ENCODE measurements around the gene STEAP1B.
"Not testable (repeated sequence)": the region's sequence is repeated elsewhere in the genome, so short reads cannot be mapped to it uniquely, and the experiment has no call there.

Gene STEAP1B

DNA sequence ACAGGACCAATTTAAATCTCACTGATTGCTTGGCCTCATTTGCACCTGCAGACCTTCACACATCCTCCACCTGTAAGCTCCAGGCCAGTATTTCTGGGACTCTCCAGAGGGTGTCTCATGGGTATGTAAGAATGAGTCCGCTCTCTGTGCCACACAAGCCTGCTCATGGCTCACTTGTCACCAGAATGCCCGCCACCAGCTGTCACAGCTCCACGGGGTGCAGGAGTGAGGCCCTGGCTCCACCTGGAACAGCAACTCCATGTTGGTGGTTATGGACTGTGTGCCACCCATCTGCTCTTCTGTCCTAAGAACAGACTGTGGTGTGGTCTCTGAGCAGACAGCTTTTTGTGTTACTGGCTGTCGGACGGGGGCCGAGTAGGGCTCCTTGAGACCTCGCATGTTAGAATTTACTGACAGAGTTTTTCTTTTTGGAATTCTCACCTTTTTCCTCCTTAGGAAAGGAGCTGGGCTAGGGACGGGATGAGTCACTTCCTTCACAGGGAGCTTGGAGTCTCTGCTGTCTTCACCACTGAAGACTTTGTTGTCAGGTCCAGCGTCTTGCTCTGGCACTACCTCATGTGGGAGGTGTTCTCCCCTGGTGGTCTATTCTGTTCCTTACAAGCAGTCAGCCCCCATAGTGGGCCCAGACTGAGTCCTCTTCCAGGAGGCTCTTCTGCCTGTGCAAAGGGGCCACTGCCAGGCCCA lies 6.5 kb upstream of the STEAP1B start:
- in situ Hi-C loops (cut with HindIII; ENCODE audit: low pct_unique_long_range_greater_than_20kb, low sequenced_read_pairs); DNase-seq (ENCODE audit: low read depth in 1 of 2, low spot score in 1 of 2): not testable (repeated sequence)

DNA sequence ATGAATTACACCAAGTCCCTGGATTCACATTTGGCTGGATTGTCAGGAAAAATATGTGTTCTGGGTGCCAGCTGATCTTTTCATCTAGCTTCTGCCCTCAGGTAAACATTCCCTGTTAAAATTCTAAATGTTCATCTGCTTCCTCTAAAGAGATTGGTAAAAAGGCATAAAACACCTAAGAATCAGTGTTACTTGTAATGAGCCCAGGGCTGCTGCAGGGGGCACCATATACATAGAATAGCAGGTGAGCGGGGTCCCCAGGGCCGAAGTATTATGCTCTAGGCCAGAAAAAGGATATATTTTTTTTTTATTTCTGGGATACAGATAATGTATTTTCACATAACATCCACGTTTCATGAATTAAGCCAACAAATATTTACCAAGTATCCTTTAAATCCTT lies 4.5 kb upstream of the STEAP1B start:
- DNase-seq (ENCODE audit: low read depth in 1 of 2, low spot score in 1 of 2); in situ Hi-C loops (cut with HindIII; ENCODE audit: low pct_unique_long_range_greater_than_20kb, low sequenced_read_pairs): not testable (repeated sequence)

DNA sequence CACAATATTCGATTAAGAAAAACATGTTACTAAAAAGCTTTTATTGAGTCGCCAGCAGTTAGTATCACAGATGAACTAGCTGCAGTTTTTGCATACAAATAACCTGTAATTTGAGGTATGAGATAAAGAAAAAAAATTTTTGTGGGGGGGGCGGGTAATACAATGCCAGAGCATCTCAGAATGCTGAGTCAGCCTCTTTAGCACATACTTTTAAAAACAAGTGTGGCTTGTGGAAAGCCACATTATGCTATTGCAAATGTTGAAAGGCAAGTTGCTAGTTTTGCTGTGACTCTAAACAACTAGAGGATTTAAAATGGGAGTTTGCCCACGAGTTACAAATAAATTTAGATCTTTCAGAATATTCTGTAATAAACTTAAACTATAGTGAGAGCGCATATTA lies 2.1 kb upstream of the STEAP1B start:
- DNase-seq (ENCODE audit: low read depth in 1 of 2, low spot score in 1 of 2); in situ Hi-C loops (cut with HindIII; ENCODE audit: low pct_unique_long_range_greater_than_20kb, low sequenced_read_pairs): not testable (repeated sequence)

DNA sequence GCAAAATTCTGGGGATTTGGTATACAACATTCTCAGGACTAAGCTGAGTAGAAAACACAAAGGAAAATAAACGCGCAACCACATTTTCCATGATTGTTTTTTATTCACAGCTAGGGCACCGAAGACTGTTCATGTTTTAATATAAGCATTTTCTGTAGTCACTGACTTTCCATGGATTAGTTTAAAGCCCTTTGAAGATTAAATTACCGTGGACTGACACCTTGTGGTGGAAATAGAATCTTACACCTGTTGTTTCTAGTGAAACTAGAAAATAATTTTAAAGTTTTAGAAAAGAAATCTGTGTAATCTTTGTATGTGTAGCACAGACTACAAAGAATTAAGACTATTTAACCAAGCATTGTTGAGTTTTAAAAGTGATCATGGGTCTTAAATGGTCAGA lies 1.3 kb upstream of the STEAP1B start:
- peak in 1 of 2 experiments; percentile 63 for DNase-seq (ENCODE audit: low read depth in 1 of 2, low spot score in 1 of 2)
- in situ Hi-C loops (cut with HindIII; ENCODE audit: low pct_unique_long_range_greater_than_20kb, low sequenced_read_pairs), result not testable (repeated sequence)

DNA sequence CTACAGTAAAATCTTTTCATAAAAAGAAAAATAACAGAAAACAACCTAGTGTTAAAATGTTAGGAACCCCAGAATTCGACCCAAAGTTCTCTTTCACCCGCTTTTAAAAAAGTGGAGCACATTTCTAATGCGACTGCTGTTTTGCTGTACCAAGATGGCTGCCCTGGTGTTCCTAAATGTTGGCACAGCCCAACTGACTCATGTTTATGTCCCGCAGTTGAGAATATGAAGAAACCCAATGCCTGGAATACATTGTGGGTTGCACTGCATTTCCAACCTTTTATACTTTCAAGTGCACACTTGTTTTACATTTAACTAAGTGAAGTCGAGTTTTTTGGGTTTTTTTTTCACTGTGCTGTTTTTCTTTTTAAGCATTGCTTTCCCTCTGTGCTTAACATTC lies 944 bp downstream of the STEAP1B start:
- no peak for DNase-seq (ENCODE audit: low read depth in 1 of 2, low spot score in 1 of 2)
- TF ChIP-seq JUND (IDR thresholded peaks at IDR 0.05; ENCODE audit: low read depth), result no peak
- in situ Hi-C loops (cut with HindIII; ENCODE audit: low pct_unique_long_range_greater_than_20kb, low sequenced_read_pairs), result no loop called here

- DNase-seq (ENCODE audit: low read depth in 1 of 2, low spot score in 1 of 2); in situ Hi-C loops (cut with HindIII; ENCODE audit: low pct_unique_long_range_greater_than_20kb, low sequenced_read_pairs): not testable (repeated sequence)
These were observed 3.1 kb downstream of the STEAP1B start for GRCh38 chr7:22496912-22497311.

GRCh38 chr7:22496296-22496888 lies 3.6 kb downstream of the STEAP1B start:
- in situ Hi-C loops (cut with HindIII; ENCODE audit: low pct_unique_long_range_greater_than_20kb, low sequenced_read_pairs), result not testable (repeated sequence)
- peak in 1 of 2 experiments; percentile 22 for DNase-seq (ENCODE audit: low read depth in 1 of 2, low spot score in 1 of 2)

DNA sequence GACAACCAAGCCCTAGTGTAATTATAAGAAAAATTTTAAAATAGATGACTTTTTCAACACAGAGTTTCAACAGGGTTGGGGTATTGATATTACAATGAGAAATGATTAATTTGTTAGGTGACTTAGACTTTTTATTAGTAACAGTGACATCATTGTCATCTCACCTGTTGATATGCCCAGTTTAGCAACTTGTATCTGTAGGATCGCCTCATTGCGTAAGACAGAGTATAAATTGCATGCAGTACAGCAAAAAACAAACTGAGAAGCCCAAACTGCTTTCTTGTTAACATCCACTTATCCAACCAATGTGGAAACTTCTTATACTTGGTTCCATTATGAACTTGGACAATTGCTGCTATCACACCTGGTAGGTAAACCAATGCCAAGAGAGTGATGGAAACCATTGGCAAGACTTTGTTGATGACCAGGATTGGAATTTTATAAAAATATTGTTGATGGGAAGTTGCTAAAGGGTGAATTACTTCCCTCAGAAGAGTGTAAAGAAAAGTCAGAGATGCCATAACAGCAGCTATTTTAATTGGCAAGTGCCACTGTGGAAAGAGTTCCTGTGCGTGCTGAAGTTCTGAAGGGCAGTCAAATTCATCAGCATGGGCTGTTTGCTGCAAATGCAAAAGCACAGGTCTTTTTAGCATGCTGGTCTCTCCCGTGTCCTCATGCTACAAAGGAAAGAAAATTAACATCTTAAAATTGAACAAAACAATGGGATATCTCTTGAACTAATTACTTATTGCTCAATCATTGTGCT lies 6.6 kb downstream of the STEAP1B start:
- DNase-seq (ENCODE audit: low read depth in 1 of 2, low spot score in 1 of 2); in situ Hi-C loops (cut with HindIII; ENCODE audit: low pct_unique_long_range_greater_than_20kb, low sequenced_read_pairs): not testable (repeated sequence)

DNA sequence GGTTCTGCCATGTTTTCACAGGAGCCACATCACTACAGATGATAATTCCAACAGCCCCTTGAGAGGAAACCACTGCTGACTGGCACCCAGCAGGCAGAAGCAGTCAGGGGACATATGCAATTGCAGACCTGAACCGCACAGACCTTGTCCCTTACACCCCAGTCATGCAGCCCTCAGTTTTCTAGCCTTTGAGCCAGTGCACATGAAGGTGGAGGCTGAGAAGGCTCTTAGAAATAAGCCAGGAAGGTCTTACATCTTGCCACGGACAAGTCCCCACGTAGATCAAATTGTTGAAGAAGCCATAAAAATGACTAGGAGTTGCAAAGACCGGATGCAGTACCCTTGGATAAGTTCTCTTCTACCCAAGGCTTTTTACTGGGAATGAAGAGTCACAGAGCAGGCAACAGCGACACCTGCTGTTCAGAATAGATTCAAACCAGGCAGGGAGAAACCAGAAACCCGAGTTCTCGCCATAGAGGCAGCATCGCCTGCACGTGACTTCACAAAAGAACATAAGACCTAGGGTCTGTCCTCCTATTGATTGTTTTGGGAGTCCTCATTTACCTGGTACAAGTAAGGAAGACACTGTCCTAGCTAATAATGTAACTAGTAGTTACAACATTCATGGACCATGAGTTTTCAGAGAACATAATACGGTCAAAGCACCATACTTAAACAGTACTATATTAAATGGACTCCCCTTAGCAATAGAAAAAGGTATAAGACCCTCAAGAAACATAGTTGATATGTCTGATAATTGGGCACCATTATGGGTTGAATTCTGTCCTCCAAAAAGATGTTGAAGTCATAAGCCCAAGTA lies 11.1 kb downstream of the STEAP1B start:
- in situ Hi-C loops (cut with HindIII; ENCODE audit: low pct_unique_long_range_greater_than_20kb, low sequenced_read_pairs), result no loop called here
- peak; percentile 63 to 86 for DNase-seq (ENCODE audit: low read depth in 1 of 2, low spot score in 1 of 2)
- no peak for TF ChIP-seq JUND (IDR thresholded peaks at IDR 0.05; ENCODE audit: low read depth)

DNA sequence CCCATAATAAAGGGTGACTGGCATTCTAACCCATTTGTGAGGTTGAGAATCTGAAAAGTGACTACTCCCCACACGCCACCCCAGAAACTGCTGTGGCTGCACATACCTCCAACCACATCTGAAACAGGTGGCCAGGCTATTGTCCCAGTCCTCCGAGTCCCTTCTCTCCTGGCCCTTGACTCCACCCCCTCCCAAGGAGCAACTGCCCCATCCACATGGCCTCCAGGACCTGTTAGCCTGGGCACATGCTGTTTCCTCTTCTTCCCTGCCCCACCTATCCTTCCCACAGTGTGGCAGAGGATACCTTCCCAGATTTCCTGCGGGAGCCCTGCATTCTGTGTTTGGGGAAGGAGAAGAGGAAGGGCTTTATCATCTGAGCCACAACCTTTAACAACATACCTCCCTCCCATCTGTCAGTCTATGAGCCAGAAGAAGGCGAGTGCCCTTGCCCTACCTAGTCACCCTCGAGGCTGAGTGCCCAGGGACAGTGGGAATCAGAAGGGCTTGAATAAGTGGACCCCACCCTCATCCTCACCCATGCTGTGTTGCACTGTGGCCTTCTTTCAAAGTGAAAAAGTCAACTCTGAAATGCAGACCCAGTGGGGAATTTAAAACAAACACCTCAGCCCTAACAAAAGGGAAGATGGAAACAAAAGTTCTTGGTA lies 11.9 kb downstream of the STEAP1B start:
- DNase-seq (ENCODE audit: low read depth in 1 of 2, low spot score in 1 of 2), result no peak
- in situ Hi-C loops (cut with HindIII; ENCODE audit: low pct_unique_long_range_greater_than_20kb, low sequenced_read_pairs), result no loop called here
- TF ChIP-seq JUND (IDR thresholded peaks at IDR 0.05; ENCODE audit: low read depth), result no peak

GRCh38 chr7:22486597-22486996 lies 13.4 kb downstream of the STEAP1B start:
- in situ Hi-C loops (cut with HindIII; ENCODE audit: low pct_unique_long_range_greater_than_20kb, low sequenced_read_pairs), result no loop called here
- TF ChIP-seq JUND (IDR thresholded peaks at IDR 0.05; ENCODE audit: low read depth), result no peak
- no peak for DNase-seq (ENCODE audit: low read depth in 1 of 2, low spot score in 1 of 2)

DNA sequence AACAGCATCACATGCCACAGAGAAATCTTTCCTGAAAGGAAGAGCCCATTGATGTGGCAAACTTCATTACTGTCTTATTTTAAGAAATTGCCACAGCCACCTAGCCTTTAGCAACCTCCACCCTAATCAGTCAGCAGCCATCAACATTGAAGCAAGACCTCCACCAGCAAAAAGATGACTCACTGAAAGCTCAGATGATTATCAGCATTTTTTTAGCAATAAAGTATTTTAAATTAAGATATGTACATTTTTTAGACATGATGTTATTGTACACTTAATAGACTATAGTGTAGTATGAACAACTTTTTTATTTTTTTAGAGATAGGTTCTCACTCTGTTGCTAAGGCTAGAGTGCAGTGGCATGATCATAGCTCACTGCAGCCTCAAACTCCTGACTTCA lies 14.8 kb downstream of the STEAP1B start:
- TF ChIP-seq JUND (IDR thresholded peaks at IDR 0.05; ENCODE audit: low read depth), result no peak
- in situ Hi-C loops (cut with HindIII; ENCODE audit: low pct_unique_long_range_greater_than_20kb, low sequenced_read_pairs), result no loop called here
- no peak for DNase-seq (ENCODE audit: low read depth in 1 of 2, low spot score in 1 of 2)

Measured in T47D (cell line).